ENCODE results near the gene P2RY2. TPM values are rescaled to one million over a fixed set of nuclear protein-coding genes. Genes with fewer than 3 reads are reported as not detected.
"Not testable (repeated sequence)": the region's sequence is repeated elsewhere in the genome, so short reads cannot be mapped to it uniquely, and the experiment has no call there.

Gene P2RY2
- total RNA-seq, 1 experiment from 2014 or later, result 0.26 TPM

GRCh38 chr11:73197348-73197747 lies 20.7 kb upstream of the P2RY2 start:
- H3K4me1 Mint-ChIP-seq, result peaks cover 29 to 35% of the 10 kb centered on the region in 2 experiments
- H3K9me3 ChIP-seq (ENCODE audit: control insufficient read depth, low read depth, low read length), result no peaks in the 10 kb centered on the region
- no peaks in the 10 kb centered on the region for H3K27me3 ChIP-seq (ENCODE audit: insufficient read depth, low read length)
- H3K36me3 Mint-ChIP-seq (ENCODE audit: insufficient read depth in 1 of 3, low read depth in 3 of 3), result no peaks in the 10 kb centered on the region
- no peak overlapping the region for H3K9ac ChIP-seq (ENCODE audit: extremely low read depth, insufficient read length, low read length)
- H3K79me2 ChIP-seq (ENCODE audit: insufficient read depth, low read length), result no peaks in the 10 kb centered on the region
- H3K4ac ChIP-seq (ENCODE audit: low read depth, low read length), result no peak overlapping the region
- H2AFZ ChIP-seq (ENCODE audit: low read length), result no peak overlapping the region
- DNase-seq, result no peak
- no peak overlapping the region for H2BK120ac ChIP-seq (ENCODE audit: low read depth, low read length, poor library complexity, severe bottlenecking)
- H4K8ac ChIP-seq (replicated peaks; ENCODE audit: insufficient read length, low read depth, low read length), result no peak overlapping the region
- H3K27ac Mint-ChIP-seq, result no peak overlapping the region
- no peak overlapping the region for H3K56ac ChIP-seq (ENCODE audit: insufficient read length, low read depth, low read length)
- H3K27ac ChIP-seq (ENCODE audit: insufficient read length, low read depth, low read length), result no peak overlapping the region
- no peaks in the 10 kb centered on the region for H4K20me1 ChIP-seq (ENCODE audit: control insufficient read depth, insufficient read depth, insufficient read length)
- H2BK5ac ChIP-seq (ENCODE audit: insufficient read length, low read length), result no peak overlapping the region
- H2BK15ac ChIP-seq (ENCODE audit: low read depth, low read length), result no peak overlapping the region
- H2BK20ac ChIP-seq (ENCODE audit: low read depth, low read length, poor library complexity, severe bottlenecking), result no peak overlapping the region
- no peak overlapping the region for H3K14ac ChIP-seq (ENCODE audit: insufficient read depth, low read length)
- H3K23ac ChIP-seq (ENCODE audit: insufficient read length, low read depth, low read length), result no peak overlapping the region
- no peak overlapping the region for H4K91ac ChIP-seq (ENCODE audit: insufficient read length, low read depth, low read length)
- H3K4me1 ChIP-seq (ENCODE audit: insufficient read depth, low read length), result peaks cover 12% of the 10 kb centered on the region; the same call in 1 of the 2 replicates
- H3K9me3 Mint-ChIP-seq, result no peaks in the 10 kb centered on the region
- H3K18ac ChIP-seq (ENCODE audit: insufficient read length, low read depth, low read length), result no peak overlapping the region
- no peak overlapping the region for H3K4me2 ChIP-seq (ENCODE audit: insufficient read depth, insufficient read length, low read length)
- no peak for TF ChIP-seq CTCF (conservative IDR thresholded peaks at IDR 0.05)
- H2BK12ac ChIP-seq (ENCODE audit: insufficient read length, low read depth, low read length), result no peak overlapping the region
- no peak overlapping the region for H3K4me3 Mint-ChIP-seq
- no peaks in the 10 kb centered on the region; the same call in 1 of the 2 replicates for H3K27me3 Mint-ChIP-seq (ENCODE audit: low read depth)
- H3T11ph ChIP-seq (ENCODE audit: low read length), result no peak overlapping the region
- H2AK5ac ChIP-seq (ENCODE audit: insufficient read length, low read length), result no peak overlapping the region
- H3K79me1 ChIP-seq (ENCODE audit: insufficient read depth, low read depth, low read length, poor library complexity, severe bottlenecking), result no peaks in the 10 kb centered on the region
- WGBS (ENCODE audit: extremely low coverage, insufficient read length, low lambda C conversion rate), result no CpG with 5 or more reads among the region's 4 CpGs
- no peak overlapping the region for H4K5ac ChIP-seq (ENCODE audit: insufficient read length, low read depth, low read length)
- no peaks in the 10 kb centered on the region for H3K23me2 ChIP-seq (ENCODE audit: insufficient read length, low read depth, low read length, poor library complexity, severe bottlenecking)

DNA sequence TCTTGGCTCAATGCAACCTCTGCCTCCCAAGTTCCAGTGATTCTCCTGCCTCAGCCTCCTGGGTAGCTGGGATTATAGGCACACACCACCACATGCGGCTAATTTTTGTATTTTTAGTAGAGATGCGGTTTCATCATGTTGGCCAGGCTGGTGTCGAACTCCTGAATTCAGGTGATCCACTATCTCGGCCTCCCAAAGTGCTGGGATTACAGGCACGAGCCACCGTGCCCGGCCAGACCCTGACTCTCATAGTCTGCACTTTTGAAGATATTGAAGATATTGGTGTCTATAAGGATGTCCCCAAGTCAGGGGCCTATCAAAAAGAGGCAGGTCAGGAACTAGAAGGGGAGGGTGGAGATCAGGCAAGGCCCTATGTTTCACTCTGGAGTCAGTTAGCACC lies 20.3 kb upstream of the P2RY2 start:
- H3K36me3 Mint-ChIP-seq (ENCODE audit: insufficient read depth in 1 of 3, low read depth in 3 of 3); H2BK12ac ChIP-seq (ENCODE audit: insufficient read length, low read depth, low read length); H3K9me3 Mint-ChIP-seq; DNase-seq; H3K27me3 Mint-ChIP-seq (ENCODE audit: low read depth); H3K4me2 ChIP-seq (ENCODE audit: insufficient read depth, insufficient read length, low read length); H2BK5ac ChIP-seq (ENCODE audit: insufficient read length, low read length); H2AK5ac ChIP-seq (ENCODE audit: insufficient read length, low read length); H3K27ac ChIP-seq (ENCODE audit: insufficient read length, low read depth, low read length); H3K27ac Mint-ChIP-seq; H3K4ac ChIP-seq (ENCODE audit: low read depth, low read length); H3T11ph ChIP-seq (ENCODE audit: low read length); H4K8ac ChIP-seq (replicated peaks; ENCODE audit: insufficient read length, low read depth, low read length); H4K5ac ChIP-seq (ENCODE audit: insufficient read length, low read depth, low read length); H3K27me3 ChIP-seq (ENCODE audit: insufficient read depth, low read length); H3K9ac ChIP-seq (ENCODE audit: extremely low read depth, insufficient read length, low read length); H3K4me3 Mint-ChIP-seq; H2BK120ac ChIP-seq (ENCODE audit: low read depth, low read length, poor library complexity, severe bottlenecking); H3K79me2 ChIP-seq (ENCODE audit: insufficient read depth, low read length); H3K9me3 ChIP-seq (ENCODE audit: control insufficient read depth, low read depth, low read length); H2BK20ac ChIP-seq (ENCODE audit: low read depth, low read length, poor library complexity, severe bottlenecking); H3K79me1 ChIP-seq (ENCODE audit: insufficient read depth, low read depth, low read length, poor library complexity, severe bottlenecking); H3K23ac ChIP-seq (ENCODE audit: insufficient read length, low read depth, low read length); H4K91ac ChIP-seq (ENCODE audit: insufficient read length, low read depth, low read length); H3K56ac ChIP-seq (ENCODE audit: insufficient read length, low read depth, low read length); H3K23me2 ChIP-seq (ENCODE audit: insufficient read length, low read depth, low read length, poor library complexity, severe bottlenecking); H2AFZ ChIP-seq (ENCODE audit: low read length); H4K20me1 ChIP-seq (ENCODE audit: control insufficient read depth, insufficient read depth, insufficient read length); H3K14ac ChIP-seq (ENCODE audit: insufficient read depth, low read length); H3K18ac ChIP-seq (ENCODE audit: insufficient read length, low read depth, low read length); H2BK15ac ChIP-seq (ENCODE audit: low read depth, low read length): not testable (repeated sequence)
- no CpG with 5 or more reads among the region's 7 CpGs for WGBS (ENCODE audit: extremely low coverage, insufficient read length, low lambda C conversion rate)
- peaks cover 29 to 35% of the 10 kb centered on the region in 2 experiments for H3K4me1 Mint-ChIP-seq
- H3K4me1 ChIP-seq (ENCODE audit: insufficient read depth, low read length), result peaks cover 12% of the 10 kb centered on the region; the same call in 1 of the 2 replicates
